HFF-Myc (cell line): ENCODE measurements around the gene SLC16A6.

ENCODE experiments used
- DNase-seq: peaks from one replicate; pipeline ENCODE4 v3.0.0-alpha.2; 2011; ENCODE audit warnings: low read depth; ENCODE audit errors: extremely low read depth
- H3K4me3 ChIP-seq: replicated peaks from 2 replicates; pipeline ENCODE4 v1.5.1; 2011; ENCODE audit warnings: low read depth, mild to moderate bottlenecking, control low read depth, low read length
- CTCF ChIP-seq: IDR thresholded peaks from 2 replicates; pipeline ENCODE4 v1.5.1; 2012; ENCODE audit warnings: mild to moderate bottlenecking, low read depth, low read length, control low read depth; ENCODE audit errors: missing control alignments

The SLC16A6 gene

GRCh38 chr17:68299817-68300216 is 8.9 kb upstream of the SLC16A6 start:
- no peak for TF ChIP-seq CTCF
- H3K4me3 ChIP-seq, result no peak overlapping the region
- DNase-seq, result no peak

- no peak overlapping the region for H3K4me3 ChIP-seq
- no peak for TF ChIP-seq CTCF
- no peak for DNase-seq
Observed at GRCh38 chr17:68298601-68299000, 7.7 kb upstream of the SLC16A6 start.

- no peak for TF ChIP-seq CTCF
- H3K4me3 ChIP-seq, result no peak overlapping the region
- no peak for DNase-seq
Observed at GRCh38 chr17:68297195-68297594, 6.3 kb upstream of the SLC16A6 start.

- DNase-seq, result no peak
- no peak for TF ChIP-seq CTCF
- no peak overlapping the region for H3K4me3 ChIP-seq
Observed at GRCh38 chr17:68296217-68297191, 5.6 kb upstream of the SLC16A6 start.

GRCh38 chr17:68295086-68295485 is 4.2 kb upstream of the SLC16A6 start:
- no peak overlapping the region for H3K4me3 ChIP-seq
- no peak for TF ChIP-seq CTCF
- no peak for DNase-seq

GRCh38 chr17:68294617-68295016 is 3.7 kb upstream of the SLC16A6 start:
- no peak for DNase-seq
- no peak overlapping the region for H3K4me3 ChIP-seq
- TF ChIP-seq CTCF, result no peak

GRCh38 chr17:68294196-68294555 is 3.2 kb upstream of the SLC16A6 start:
- no peak for TF ChIP-seq CTCF
- no peak overlapping the region for H3K4me3 ChIP-seq
- DNase-seq, result no peak
